HEK293 (cell line): Measurements from ENCODE around the gene ARHGAP5.
"Not testable (repeated sequence)": the region's sequence is repeated elsewhere in the genome, so short reads cannot be mapped to it uniquely, and the experiment has no call there.

ENCODE experiments used
- CTCF ChIA-PET: fragments of 350-600 bp; formaldehyde crosslinking; extraction: SDS; loops from one replicate; lab custom pipeline; 2021; ENCODE audit warnings: antibody characterized with exemption; lab: Yijun Ruan, JAX
- POLR2A ChIA-PET: fragments of 300-600 bp; formaldehyde crosslinking; extraction: SDS; loops from one replicate; lab custom pipeline; 2020; ENCODE audit warnings: antibody characterized with exemption, inconsistent platforms; lab: Yijun Ruan, JAX
- H3K27ac ChIP-seq: fragments of 200-500 bp; sonication (Bioruptor generic); 2 replicates; pipeline ENCODE4 v1.5.1; 2014; ENCODE audit warnings: low read depth, low read length, control low read depth, inconsistent platforms; ENCODE audit errors: extremely low read depth
- H3K36me3 ChIP-seq, 2 experiments: fragments of 200-500 bp in 1 of 2; sonication (Bioruptor generic) in 1 of 2; 1 replicate in 1 of 2; 2 replicates in 1 of 2; pipeline ENCODE4 v1.5.1; 2014 to 2017; ENCODE audit warnings: inconsistent platforms in 2 of 2, low read length in 2 of 2; ENCODE audit not compliant: control insufficient read depth in 2 of 2, insufficient read depth in 1 of 2
- H3K4me1 ChIP-seq: fragments of 200-500 bp; sonication (Bioruptor generic); 2 replicates; pipeline ENCODE4 v1.5.1; 2014; ENCODE audit warnings: mild to moderate bottlenecking, low read length, inconsistent platforms; ENCODE audit not compliant: control insufficient read depth, insufficient read depth
- H3K4me3 ChIP-seq: 2 replicates; pipeline ENCODE4 v1.5.1; 2011; ENCODE audit warnings: low read depth, mild to moderate bottlenecking, control low read depth, low read length, moderate library complexity
- H3K9me3 ChIP-seq: fragments of 200-500 bp; sonication (Bioruptor generic); 2 replicates; pipeline ENCODE4 v1.5.1; 2014; ENCODE audit warnings: low read depth, low read length, inconsistent platforms; ENCODE audit not compliant: control insufficient read depth, insufficient read depth
- KLF1 ChIP-seq: fragments of 450-650 bp; formaldehyde crosslinking; IDR thresholded peaks from 2 replicates; pipeline ENCODE4 v1.5.1; 2016; ENCODE audit warnings: missing biosample characterization, missing genetic modification characterization
- OSR2 ChIP-seq: fragments of 450-650 bp; formaldehyde crosslinking; IDR thresholded peaks from 2 replicates; pipeline ENCODE4 v1.5.1; 2016; ENCODE audit warnings: missing biosample characterization, missing genetic modification characterization
- TCF7L2 ChIP-seq: IDR thresholded peaks from 2 replicates; pipeline ENCODE4 v1.6.1; 2011; ENCODE audit warnings: low read depth, mild to moderate bottlenecking, inconsistent platforms, low read length, moderate library complexity, borderline replicate concordance
- ZBTB20 ChIP-seq: fragments of 450-650 bp; formaldehyde crosslinking; IDR thresholded peaks from 2 replicates; pipeline ENCODE4 v1.5.1; 2016; ENCODE audit warnings: missing biosample characterization, missing genetic modification characterization
- ZNF10 ChIP-seq: fragments of 450-650 bp; formaldehyde crosslinking; IDR thresholded peaks from 2 replicates; pipeline ENCODE4 v1.5.1; 2017; ENCODE audit warnings: missing biosample characterization, missing genetic modification characterization
- ZNF140 ChIP-seq: fragments of 450-650 bp; formaldehyde crosslinking; IDR thresholded peaks from 2 replicates; pipeline ENCODE4 v1.5.1; 2016; ENCODE audit warnings: missing biosample characterization, missing genetic modification characterization
- ZNF24 ChIP-seq: fragments of 450-650 bp; formaldehyde crosslinking; IDR thresholded peaks from 2 replicates; pipeline ENCODE4 v1.5.1; 2016; ENCODE audit warnings: missing biosample characterization, missing genetic modification characterization
- ZNF433 ChIP-seq: fragments of 450-650 bp; formaldehyde crosslinking; IDR thresholded peaks from 2 replicates; pipeline ENCODE4 v1.5.1; 2016; ENCODE audit warnings: missing biosample characterization, missing genetic modification characterization, low read depth
- ZNF548 ChIP-seq: fragments of 450-650 bp; formaldehyde crosslinking; IDR thresholded peaks from 2 replicates; pipeline ENCODE4 v1.5.1; 2016; ENCODE audit warnings: missing biosample characterization, missing genetic modification characterization
- ZNF555 ChIP-seq: fragments of 450-650 bp; formaldehyde crosslinking; conservative IDR thresholded peaks from 2 replicates; pipeline ENCODE4 v1.5.1; 2017; ENCODE audit warnings: missing biosample characterization, mild to moderate bottlenecking, missing genetic modification characterization, inconsistent platforms
- ZNF571 ChIP-seq: fragments of 450-650 bp; formaldehyde crosslinking; IDR thresholded peaks from 2 replicates; pipeline ENCODE4 v1.5.0; 2017; ENCODE audit warnings: missing biosample characterization, missing genetic modification characterization
- ZNF658 ChIP-seq: fragments of 450-650 bp; formaldehyde crosslinking; IDR thresholded peaks from 2 replicates; pipeline ENCODE4; 2016; ENCODE audit warnings: missing biosample characterization, missing genetic modification characterization
- ZNF777 ChIP-seq: fragments of 450-650 bp; formaldehyde crosslinking; IDR thresholded peaks from 2 replicates; pipeline ENCODE4 v1.5.1; 2017; ENCODE audit warnings: missing biosample characterization, missing genetic modification characterization, borderline replicate concordance
- ZSCAN4 ChIP-seq: fragments of 450-650 bp; formaldehyde crosslinking; IDR thresholded peaks from 2 replicates; pipeline ENCODE4 v1.5.1; 2017; ENCODE audit warnings: missing biosample characterization, missing genetic modification characterization

The ARHGAP5 gene

GRCh38 chr14:32110548-32110896, 33.4 kb downstream of the ARHGAP5 start:
- TF ChIP-seq OSR2 (tag by site-specific recombination) (0 out of 2 replicates have a peak, but pooled peaks have one; percentile 13), KLF1 (tag by site-specific recombination) (no peak), ZNF10 (tag by site-specific recombination) (peak; percentile 90)
- Histone ChIP-seq H3K4me1 (peaks cover 11% of the 10 kb centered on the region), H3K9me3 (no peaks in the 10 kb centered on the region), H3K36me3 (no peaks in the 10 kb centered on the region), H3K4me3 (no peak overlapping the region), H3K27ac (no peak overlapping the region; the same call in 1 of the 2 replicates)
- POLR2A ChIA-PET, result interaction anchor here (0.7 kb wide), 1 partner anchor 34 kb away, joined by 3 read pairs; no protein-coding TSS in a partner anchor
- CTCF ChIA-PET, result no interaction called here

GRCh38 chr14:32121536-32121935, 44.4 kb downstream of the ARHGAP5 start:
- H3K36me3 ChIP-seq, result peaks cover 5 to 10% of the 10 kb centered on the region in 2 experiments; a peak in 2 of 3 replicates
- H3K4me3 ChIP-seq, result no peak overlapping the region
- CTCF ChIA-PET, result interaction anchor here (0.6 kb wide), 1 partner anchor 40 kb away, joined by 3 read pairs; no protein-coding TSS in a partner anchor
- no peak for TF ChIP-seq ZNF433 (tag by site-specific recombination)
- no peak for TF ChIP-seq ZNF24
- no peak for TF ChIP-seq ZNF658 (tag by site-specific recombination)
- no peak for TF ChIP-seq ZNF571 (tag by site-specific recombination)
- TF ChIP-seq ZNF548 (tag by site-specific recombination), result no peak
- no peak for TF ChIP-seq ZNF777 (tag by site-specific recombination)
- H3K9me3 ChIP-seq, result no peaks in the 10 kb centered on the region
- no peak overlapping the region for H3K27ac ChIP-seq
- POLR2A ChIA-PET, result no interaction called here
- H3K4me1 ChIP-seq, result peaks cover 11% of the 10 kb centered on the region; the same call in 1 of the 2 replicates

- H3K9me3 ChIP-seq, result no peaks in the 10 kb centered on the region
- H3K4me1 ChIP-seq, result peaks cover 9% of the 10 kb centered on the region; the same call in 1 of the 2 replicates
- peaks cover 7 to 10% of the 10 kb centered on the region in 2 experiments; a peak in 2 of 3 replicates for H3K36me3 ChIP-seq
- ChIA-PET POLR2A (no interaction called here), CTCF (no interaction called here)
- H3K4me3 ChIP-seq, result no peak overlapping the region
- no peak overlapping the region for H3K27ac ChIP-seq
- TF ChIP-seq TCF7L2 (no peak), ZNF555 (no peak), ZNF140 (tag by site-specific recombination) (peak; percentile 79; the same call in 1 of the 2 replicates), ZBTB20 (tag by site-specific recombination) (no peak), ZSCAN4 (tag by site-specific recombination) (no peak)
Measured at GRCh38 chr14:32121948-32122347, 44.8 kb downstream of the ARHGAP5 start.

GRCh38 chr14:32126899-32127730, 50.0 kb downstream of the ARHGAP5 start:
- H3K27ac ChIP-seq, H3K4me1 ChIP-seq, CTCF ChIA-PET, H3K36me3 ChIP-seq, H3K4me3 ChIP-seq, H3K9me3 ChIP-seq, POLR2A ChIA-PET: not testable (repeated sequence)
